ENCODE results near the gene ARHGEF3. TPM values are rescaled to one million over a fixed set of nuclear protein-coding genes. Genes with fewer than 3 reads are reported as not detected.
A peak's percentile ranks its signal among the peaks of the same experiment; 100 is the strongest.

Gene ARHGEF3
- total and polyA plus RNA-seq, 10 donors, result 8.0 to 35.1 (median 31.7) TPM

- 97 to 99% (median 97%) methylated on average over 13 of the region's 13 CpGs for WGBS, 5 donors
- H3K4me1 ChIP-seq, result peaks cover 25 to 49% (median 35%) of the 10 kb centered on the region in 6 donors
- H3K4me3 ChIP-seq, result no peak overlapping the region
Observed at GRCh38 chr3:56684029-56684428, 117.7 kb downstream of the ARHGEF3 start.

GRCh38 chr3:56683122-56683817 is 118.5 kb downstream of the ARHGEF3 start, which contains the start of gene TASOR:
Gene TASOR, minus strand, starts transcription at chr3:56683265. Its CDS starts 259 bp downstream, at chr3:56683006.
- WGBS, 5 donors, result 18 to 73% (median 21%) methylated on average over 16 to 68 of the region's 68 CpGs
- no peaks in the 10 kb centered on the region for H3K27me3 ChIP-seq (replicated peaks in 1 of 7)
- peaks cover 28 to 52% (median 42%) of the 10 kb centered on the region in 6 donors for H3K4me1 ChIP-seq
- peak; percentile 96 for DNase-seq
- peaks cover 0 to 12% (median 0%) of the 10 kb centered on the region in 6 donors for H3K36me3 ChIP-seq
- H3K9me3 ChIP-seq, result peaks cover 0 to 9% (median 0%) of the 10 kb centered on the region in 8 donors
- TF ChIP-seq POLR2AphosphoS5 (IDR thresholded peaks at IDR 0.05) (peak; percentile 94 to 96 (median 95)), CTCF (IDR thresholded peaks at IDR 0.05 in 8 of 11, conservative IDR thresholded peaks at IDR 0.05 in 3 of 11) (peak in 1 of 11 experiments; percentile 5), POLR2A (IDR thresholded peaks at IDR 0.05) (peak in 2 of 3 donors; percentile 32 to 46)
- peak within 1 kb of the TSS; percentile 96 to 100 (median 100) for H3K27ac ChIP-seq
- intact Hi-C loops (cut with DNase I; ENCODE audit: low total_unique reads), result no loop called here
- H3K4me3 ChIP-seq, result peak within 1 kb of the TSS; percentile 63 to 82 (median 71)

More at GRCh38 chr3:56684029-56684428, 117.7 kb downstream of the ARHGEF3 start:
- no peak for DNase-seq
- H3K9me3 ChIP-seq, result peaks cover 0 to 9% (median 0%) of the 10 kb centered on the region in 8 donors
- H3K27ac ChIP-seq, result no peak overlapping the region
- H3K27me3 ChIP-seq (replicated peaks in 1 of 7), result no peaks in the 10 kb centered on the region
- H3K36me3 ChIP-seq, result peaks cover 0 to 6% (median 0%) of the 10 kb centered on the region in 6 donors
- intact Hi-C loops (cut with DNase I; ENCODE audit: low total_unique reads), result no loop called here
- TF ChIP-seq POLR2A (IDR thresholded peaks at IDR 0.05) (no peak), POLR2AphosphoS5 (IDR thresholded peaks at IDR 0.05) (no peak), CTCF (IDR thresholded peaks at IDR 0.05 in 8 of 11, conservative IDR thresholded peaks at IDR 0.05 in 3 of 11) (no peak)

- Histone ChIP-seq H3K27ac (peak overlapping the region; percentile 96 to 100 (median 100)), H3K4me3 (peak overlapping the region; percentile 63 to 82 (median 71)), H3K27me3 (replicated peaks in 1 of 7) (no peaks in the 10 kb centered on the region), H3K9me3 (peaks cover 0 to 9% (median 0%) of the 10 kb centered on the region in 8 donors), H3K4me1 (peaks cover 28 to 54% (median 45%) of the 10 kb centered on the region in 6 donors), H3K36me3 (peaks cover 0 to 13% (median 0%) of the 10 kb centered on the region in 6 donors)
- 0 to 1% (median 0%) methylated on average over 25 to 58 of the region's 58 CpGs for WGBS, 5 donors
- TF ChIP-seq POLR2A (IDR thresholded peaks at IDR 0.05), result peak in 2 of 3 donors; percentile 4 to 60
- peak in 4 of 11 experiments; percentile 7 to 22 (median 15) for TF ChIP-seq CTCF (IDR thresholded peaks at IDR 0.05 in 8 of 11, conservative IDR thresholded peaks at IDR 0.05 in 3 of 11)
- peak; percentile 82 to 88 (median 87) for TF ChIP-seq POLR2AphosphoS5 (IDR thresholded peaks at IDR 0.05)
- intact Hi-C loops (cut with DNase I; ENCODE audit: low total_unique reads), result no loop called here
- DNase-seq, result peak; percentile 95
Observed at GRCh38 chr3:56682462-56683121, 119.2 kb downstream of the ARHGEF3 start.
